Colonic mucosa (tissue), 4 donors: ENCODE results near the gene DECR2. TPM values are rescaled to one million over a fixed set of nuclear protein-coding genes. Genes with fewer than 3 reads are reported as not detected.
"Not testable (repeated sequence)": the region's sequence is repeated elsewhere in the genome, so short reads cannot be mapped to it uniquely, and the experiment has no call there.

ENCODE experiments used
- DNase-seq: peaks from one replicate; pipeline ENCODE4 v3.0.0-alpha.2; 2020
- H3K27ac ChIP-seq: fragments of 200-600 bp; one replicate; pipeline ENCODE4 v1.8.0; 2021
- H3K27me3 ChIP-seq: fragments of 200-600 bp; one replicate; pipeline ENCODE4 v1.8.0; 2021
- H3K36me3 ChIP-seq: fragments of 200-600 bp; one replicate; pipeline ENCODE4 v1.8.0; 2021
- H3K4me1 ChIP-seq: fragments of 200-600 bp; one replicate; pipeline ENCODE4 v1.8.0; 2021; ENCODE audit warnings: mild to moderate bottlenecking
- H3K4me3 ChIP-seq: fragments of 200-600 bp; one replicate; pipeline ENCODE4 v1.8.0; 2021
- H3K9ac ChIP-seq, 2 donors: one replicate each; pipeline ENCODE4 v1.7.0; 2013; ENCODE audit warnings: control low read depth in 2 of 2, low read depth in 2 of 2, low read length in 2 of 2
- H3K9me3 ChIP-seq: fragments of 200-600 bp; one replicate; pipeline ENCODE4 v1.8.0; 2021
- intact Hi-C: fragments of 100-400 bp; cut with DNase I; formaldehyde crosslinking; loops from one replicate; pipeline ENCODE4 v1.14.1; 2022
- total RNA-seq, 2 donors: library from RNA; stranded (reverse); fragmentation: NEBNext Ultra II Directional in 1 of 2; extraction: Animal tissue kit (Norgen Biotek cat#: 25700) in 1 of 2; gene quantifications; one replicate each; pipeline ENCODE4 v1.2.1, GENCODE V29; 2021
- TF ChIP-seq, protein P1 (sequence below): fragments of 200-600 bp; IDR thresholded peaks from one replicate; pipeline ENCODE4 v1.8.0; 2022; ENCODE audit warnings: antibody characterized with exemption, mild to moderate bottlenecking
- donor health status: healthy.
- donor health status: DM: no; HTN: no; CAD: no.
- donor health status: DM: no; HTN: no; CAD: no.

The DECR2 gene
- total RNA-seq, 2 donors from 2014 or later: 31.3 to 50.2 TPM

- intact Hi-C loops: loop anchor here (10.0 kb wide), 1 partner anchor 103 kb away; no protein-coding TSS in a partner anchor
- Histone ChIP-seq H3K9ac (peak within 1 kb of the TSS; percentile 89 to 96), H3K9me3 (no peaks in the 10 kb centered on the region), H3K27ac (peak within 1 kb of the TSS; percentile 85), H3K27me3 (no peaks in the 10 kb centered on the region), H3K4me1 (peaks cover 19% of the 10 kb centered on the region), H3K36me3 (no peaks in the 10 kb centered on the region), H3K4me3 (peak within 1 kb of the TSS; percentile 98)
- TF ChIP-seq, protein P1, sequence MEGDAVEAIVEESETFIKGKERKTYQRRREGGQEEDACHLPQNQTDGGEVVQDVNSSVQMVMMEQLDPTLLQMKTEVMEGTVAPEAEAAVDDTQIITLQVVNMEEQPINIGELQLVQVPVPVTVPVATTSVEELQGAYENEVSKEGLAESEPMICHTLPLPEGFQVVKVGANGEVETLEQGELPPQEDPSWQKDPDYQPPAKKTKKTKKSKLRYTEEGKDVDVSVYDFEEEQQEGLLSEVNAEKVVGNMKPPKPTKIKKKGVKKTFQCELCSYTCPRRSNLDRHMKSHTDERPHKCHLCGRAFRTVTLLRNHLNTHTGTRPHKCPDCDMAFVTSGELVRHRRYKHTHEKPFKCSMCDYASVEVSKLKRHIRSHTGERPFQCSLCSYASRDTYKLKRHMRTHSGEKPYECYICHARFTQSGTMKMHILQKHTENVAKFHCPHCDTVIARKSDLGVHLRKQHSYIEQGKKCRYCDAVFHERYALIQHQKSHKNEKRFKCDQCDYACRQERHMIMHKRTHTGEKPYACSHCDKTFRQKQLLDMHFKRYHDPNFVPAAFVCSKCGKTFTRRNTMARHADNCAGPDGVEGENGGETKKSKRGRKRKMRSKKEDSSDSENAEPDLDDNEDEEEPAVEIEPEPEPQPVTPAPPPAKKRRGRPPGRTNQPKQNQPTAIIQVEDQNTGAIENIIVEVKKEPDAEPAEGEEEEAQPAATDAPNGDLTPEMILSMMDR: no peak
- DNase-seq: peak; percentile 63
Measured at GRCh38 chr16:381789-382717, 19.6 kb upstream of the DECR2 start, which contains the start of gene PGAP6. PGAP6 (minus strand) TSS chr16:381978; CDS start chr16:381821, 157 bp downstream.

- intact Hi-C loops: loop anchor here (10.0 kb wide), 1 partner anchor 101 kb away; no protein-coding TSS in a partner anchor
- no peaks in the 10 kb centered on the region for H3K27me3 ChIP-seq
- peak overlapping the region; percentile 19 to 89 for H3K9ac ChIP-seq
- H3K4me1 ChIP-seq: peaks cover 19% of the 10 kb centered on the region
- peak; percentile 82 for DNase-seq
- H3K9me3 ChIP-seq: no peaks in the 10 kb centered on the region
- no peaks in the 10 kb centered on the region for H3K36me3 ChIP-seq
- peak overlapping the region; percentile 85 for H3K27ac ChIP-seq
- H3K4me3 ChIP-seq: peak overlapping the region; percentile 95
- TF ChIP-seq, protein P1: no peak
Measured at GRCh38 chr16:383326-384051, 18.2 kb upstream of the DECR2 start.

DNA sequence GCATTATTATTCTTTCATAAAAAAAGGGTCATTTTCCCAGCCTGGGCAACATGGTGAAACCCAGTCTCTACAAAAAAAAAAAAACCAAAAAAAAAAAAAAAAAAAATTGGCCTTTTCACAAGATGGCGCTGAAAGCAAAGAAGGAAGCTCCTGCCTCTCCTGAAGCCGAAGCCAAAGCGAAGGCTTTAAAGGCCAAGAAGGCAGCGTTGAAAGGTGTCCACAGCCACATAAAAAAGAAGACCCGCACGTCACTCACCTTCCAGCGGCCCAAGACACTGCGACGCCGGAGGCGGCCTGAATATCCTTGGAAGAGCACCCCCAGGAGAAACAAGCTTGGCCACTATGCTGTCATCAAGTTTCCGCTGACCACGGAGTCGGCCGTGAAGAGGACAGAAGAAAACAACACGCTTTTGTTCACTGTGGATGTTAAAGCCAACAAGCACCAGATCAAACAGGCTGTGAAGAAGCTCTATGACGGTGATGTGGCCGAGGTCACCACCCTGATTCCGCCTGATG is 15.0 kb upstream of the DECR2 start:
- no peak overlapping the region for H3K27ac ChIP-seq
- intact Hi-C loops: loop anchor here (10.0 kb wide), 1 partner anchor 98 kb away; no protein-coding TSS in a partner anchor

GRCh38 chr16:387761-388666 is 13.7 kb upstream of the DECR2 start:
- H3K27ac ChIP-seq, H3K36me3 ChIP-seq, H3K4me1 ChIP-seq, H3K27me3 ChIP-seq, H3K9ac ChIP-seq, H3K9me3 ChIP-seq, DNase-seq, H3K4me3 ChIP-seq: not testable (repeated sequence)
- intact Hi-C loops: loop anchor here (10.0 kb wide), 1 partner anchor 97 kb away; no protein-coding TSS in a partner anchor

More for the DNA sequence above, 15.0 kb upstream of the DECR2 start:
- Histone ChIP-seq H3K4me1 (peaks cover 4% of the 10 kb centered on the region), H3K36me3 (no peaks in the 10 kb centered on the region), H3K9ac (no peak overlapping the region), H3K4me3 (no peak overlapping the region), H3K9me3 (no peaks in the 10 kb centered on the region), H3K27me3 (no peaks in the 10 kb centered on the region)
- no peak for DNase-seq
- TF ChIP-seq, protein P1: no peak

GRCh38 chr16:389352-389751 is 12.3 kb upstream of the DECR2 start:
- H3K4me1 ChIP-seq: no peaks in the 10 kb centered on the region
- H3K27ac ChIP-seq: no peak overlapping the region
- H3K4me3 ChIP-seq: no peak overlapping the region
- H3K9ac ChIP-seq: no peak overlapping the region
- H3K36me3 ChIP-seq: no peaks in the 10 kb centered on the region
- DNase-seq: no peak
- no peaks in the 10 kb centered on the region for H3K27me3 ChIP-seq
- intact Hi-C loops: loop anchor here (10.0 kb wide), 1 partner anchor 95 kb away; no protein-coding TSS in a partner anchor
- TF ChIP-seq, protein P1: no peak
- no peaks in the 10 kb centered on the region for H3K9me3 ChIP-seq
